Measurements from ENCODE around the gene ZNF385C.

The ZNF385C gene

GRCh38 chr17:42120770-42121769, 22.8 kb upstream of the ZNF385C start, which contains the start of gene KAT2A:
TSS of gene KAT2A (minus strand) at chr17:42121367. CDS start at chr17:42121304, 63 bp downstream.
- H3K4me1 ChIP-seq (ENCODE audit: control insufficient read depth, insufficient read depth, low read length) = peaks cover 6% of the 10 kb centered on the region
- H3K4me2 ChIP-seq (ENCODE audit: low read length) = peak within 1 kb of the TSS; percentile 80
- H3K4me3 ChIP-seq (ENCODE audit: low read length) = peak within 1 kb of the TSS; percentile 66
- no peaks in the 10 kb centered on the region for H3K9me3 ChIP-seq (replicated peaks; ENCODE audit: low read length)
- no peak within 1 kb of the TSS for H3K9ac ChIP-seq (ENCODE audit: low read depth, low read length)
- H3K36me3 ChIP-seq (ENCODE audit: insufficient read depth, low read length) = peaks cover 33% of the 10 kb centered on the region
- no peaks in the 10 kb centered on the region for H3K27me3 ChIP-seq (ENCODE audit: control insufficient read depth, insufficient read depth, low read length)

- H3K36me3 ChIP-seq (ENCODE audit: insufficient read depth, low read length) = peaks cover 27% of the 10 kb centered on the region
- peaks cover 6% of the 10 kb centered on the region for H3K4me1 ChIP-seq (ENCODE audit: control insufficient read depth, insufficient read depth, low read length)
- H3K9ac ChIP-seq (ENCODE audit: low read depth, low read length) = no peak overlapping the region
These were observed 22.0 kb upstream of the ZNF385C start for GRCh38 chr17:42120161-42120769.

GRCh38 chr17:42119301-42119700, 21.0 kb upstream of the ZNF385C start:
- Histone ChIP-seq H3K4me3 (ENCODE audit: low read length) (no peak overlapping the region), H3K27me3 (ENCODE audit: control insufficient read depth, insufficient read depth, low read length) (no peaks in the 10 kb centered on the region), H3K4me2 (ENCODE audit: low read length) (no peak overlapping the region), H3K36me3 (ENCODE audit: insufficient read depth, low read length) (peaks cover 19% of the 10 kb centered on the region), H3K9ac (ENCODE audit: low read depth, low read length) (no peak overlapping the region), H3K4me1 (ENCODE audit: control insufficient read depth, insufficient read depth, low read length) (peaks cover 6% of the 10 kb centered on the region), H3K9me3 (replicated peaks; ENCODE audit: low read length) (no peaks in the 10 kb centered on the region)

More at GRCh38 chr17:42120161-42120769, 22.0 kb upstream of the ZNF385C start:
- Histone ChIP-seq H3K4me2 (ENCODE audit: low read length) (peak overlapping the region; percentile 80), H3K27me3 (ENCODE audit: control insufficient read depth, insufficient read depth, low read length) (no peaks in the 10 kb centered on the region), H3K4me3 (ENCODE audit: low read length) (peak overlapping the region; percentile 66), H3K9me3 (replicated peaks; ENCODE audit: low read length) (no peaks in the 10 kb centered on the region)

DNA sequence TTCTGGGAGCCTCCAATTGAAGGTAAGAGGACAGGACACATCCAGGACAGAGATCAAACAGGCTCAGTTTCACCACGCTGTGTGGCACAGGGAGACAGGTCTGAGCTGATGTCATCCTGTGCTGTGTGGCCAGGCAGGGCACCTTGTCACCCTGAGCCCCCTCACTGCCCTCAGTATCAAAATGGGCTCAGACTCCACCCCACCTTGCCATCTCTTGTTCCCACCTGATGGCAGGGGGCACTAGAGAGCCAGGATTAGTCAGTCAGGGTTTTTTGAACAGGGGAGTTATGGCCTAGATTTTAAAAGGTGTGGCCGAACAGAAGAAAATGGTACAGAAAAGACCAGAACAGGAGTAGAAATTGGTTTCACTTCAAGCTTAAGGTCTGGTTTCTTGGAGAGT, 20.3 kb upstream of the ZNF385C start:
- Histone ChIP-seq H3K9me3 (replicated peaks; ENCODE audit: low read length) (no peaks in the 10 kb centered on the region), H3K4me1 (ENCODE audit: control insufficient read depth, insufficient read depth, low read length) (peaks cover 6% of the 10 kb centered on the region), H3K27me3 (ENCODE audit: control insufficient read depth, insufficient read depth, low read length) (no peaks in the 10 kb centered on the region)

GRCh38 chr17:42118126-42118510, 19.8 kb upstream of the ZNF385C start:
- Histone ChIP-seq H3K36me3 (ENCODE audit: insufficient read depth, low read length) (peaks cover 21% of the 10 kb centered on the region), H3K4me1 (ENCODE audit: control insufficient read depth, insufficient read depth, low read length) (peaks cover 8% of the 10 kb centered on the region), H3K4me3 (ENCODE audit: low read length) (no peak overlapping the region), H3K9me3 (replicated peaks; ENCODE audit: low read length) (no peaks in the 10 kb centered on the region), H3K4me2 (ENCODE audit: low read length) (no peak overlapping the region), H3K27me3 (ENCODE audit: control insufficient read depth, insufficient read depth, low read length) (no peaks in the 10 kb centered on the region), H3K9ac (ENCODE audit: low read depth, low read length) (no peak overlapping the region)

More for the DNA sequence above, 20.3 kb upstream of the ZNF385C start:
- H3K4me3 ChIP-seq (ENCODE audit: low read length) = no peak overlapping the region
- no peak overlapping the region for H3K4me2 ChIP-seq (ENCODE audit: low read length)
- H3K9ac ChIP-seq (ENCODE audit: low read depth, low read length) = no peak overlapping the region
- H3K36me3 ChIP-seq (ENCODE audit: insufficient read depth, low read length) = peaks cover 17% of the 10 kb centered on the region

DNA sequence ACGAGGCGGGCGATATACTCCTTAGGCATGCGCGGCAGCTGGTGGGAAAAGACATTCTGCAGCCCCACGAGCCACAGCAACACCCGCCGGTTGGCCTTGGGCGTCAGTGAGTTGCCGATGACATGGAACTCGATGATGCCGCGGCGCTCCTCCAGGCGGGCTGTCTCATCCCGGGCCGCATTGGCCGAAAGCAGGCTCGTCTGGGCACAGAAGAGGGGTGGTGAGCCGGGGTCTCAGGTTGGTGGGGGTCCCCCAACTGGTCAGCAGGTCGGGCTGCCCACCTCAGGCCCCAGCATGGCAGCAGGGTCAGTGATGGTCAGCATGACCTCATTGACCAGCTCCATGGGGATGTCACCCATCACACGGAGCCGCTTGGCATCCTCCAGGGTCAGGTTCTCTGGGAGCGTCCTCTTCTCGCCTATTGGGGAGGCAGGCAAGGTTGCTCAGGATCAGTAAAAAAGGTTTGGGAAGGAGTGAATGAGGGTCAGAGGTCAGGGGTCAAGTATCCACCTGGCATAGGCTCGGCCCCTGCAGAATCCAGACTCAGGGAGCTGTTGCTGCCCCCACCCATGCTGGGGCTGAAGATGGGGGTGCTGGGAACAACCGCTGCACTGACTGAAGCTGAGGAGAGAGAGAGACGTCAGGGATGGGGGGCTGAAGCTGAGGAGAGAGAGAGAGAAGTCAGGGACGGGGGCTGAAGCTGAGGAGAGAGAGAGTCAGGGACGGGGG, 19.3 kb upstream of the ZNF385C start:
- H3K36me3 ChIP-seq (ENCODE audit: insufficient read depth, low read length) = peaks cover 18% of the 10 kb centered on the region
- H3K9me3 ChIP-seq (replicated peaks; ENCODE audit: low read length) = no peaks in the 10 kb centered on the region
- H3K4me1 ChIP-seq (ENCODE audit: control insufficient read depth, insufficient read depth, low read length) = peaks cover 12% of the 10 kb centered on the region
- H3K4me3 ChIP-seq (ENCODE audit: low read length) = no peak overlapping the region
- H3K4me2 ChIP-seq (ENCODE audit: low read length) = no peak overlapping the region
- H3K9ac ChIP-seq (ENCODE audit: low read depth, low read length) = no peak overlapping the region
- H3K27me3 ChIP-seq (ENCODE audit: control insufficient read depth, insufficient read depth, low read length) = no peaks in the 10 kb centered on the region

DNA sequence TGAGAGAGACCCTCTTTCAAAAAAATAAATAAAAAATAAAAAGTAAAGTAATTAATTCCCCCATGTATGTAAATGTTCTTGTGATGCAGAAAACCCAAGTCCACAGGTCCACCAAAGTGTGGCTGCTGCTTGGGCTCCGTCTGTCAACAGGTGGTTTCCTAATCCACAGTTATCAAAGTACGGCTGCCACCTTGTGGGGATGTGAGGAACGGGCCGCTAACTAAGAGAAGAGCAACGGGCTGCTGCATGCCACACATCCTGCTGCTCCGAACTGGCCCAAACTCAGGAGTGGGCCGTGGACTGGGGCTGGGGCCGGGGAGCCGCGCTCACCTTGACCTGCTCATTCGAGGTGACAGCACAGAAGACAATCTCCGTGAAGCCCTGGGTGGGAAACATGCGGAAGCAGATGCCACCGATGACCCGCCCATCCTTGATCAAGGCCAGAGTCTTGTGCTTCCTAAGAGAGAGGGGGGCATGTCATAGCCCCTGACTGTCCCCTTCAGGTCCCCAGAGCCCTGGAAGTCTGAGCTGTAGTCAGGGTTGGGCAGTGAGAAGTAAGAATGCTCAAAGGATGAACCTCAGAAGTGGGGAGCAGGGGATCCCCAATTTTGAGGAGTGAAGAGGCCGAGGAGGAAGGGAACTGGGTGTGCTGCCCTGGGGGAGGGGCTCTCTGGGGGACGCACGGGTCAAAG, 18.6 kb upstream of the ZNF385C start:
- Histone ChIP-seq H3K4me3 (ENCODE audit: low read length) (no peak overlapping the region), H3K27me3 (ENCODE audit: control insufficient read depth, insufficient read depth, low read length) (no peaks in the 10 kb centered on the region), H3K4me1 (ENCODE audit: control insufficient read depth, insufficient read depth, low read length) (peaks cover 15% of the 10 kb centered on the region), H3K9ac (ENCODE audit: low read depth, low read length) (no peak overlapping the region), H3K4me2 (ENCODE audit: low read length) (no peak overlapping the region), H3K36me3 (ENCODE audit: insufficient read depth, low read length) (peaks cover 18% of the 10 kb centered on the region), H3K9me3 (replicated peaks; ENCODE audit: low read length) (no peaks in the 10 kb centered on the region)

DNA sequence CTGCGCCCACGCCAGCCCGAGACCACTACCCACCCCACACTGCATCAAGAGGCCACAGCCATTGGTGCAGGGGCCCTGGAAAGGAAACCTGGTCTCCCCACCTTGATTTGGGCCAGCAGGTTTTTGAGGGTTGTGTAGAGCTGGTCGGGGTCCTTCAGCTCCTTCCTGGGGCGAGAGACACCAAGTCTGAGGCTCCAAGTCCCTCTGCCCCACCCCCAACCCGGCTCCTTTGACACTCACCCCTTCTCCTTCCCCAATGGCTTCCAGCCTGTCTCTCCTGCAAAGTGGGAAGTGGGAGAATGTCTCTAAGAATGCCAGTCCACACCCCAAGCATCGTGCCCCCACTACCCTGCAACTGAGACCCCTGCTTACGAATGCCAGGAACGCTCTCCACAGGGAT, 15.8 kb upstream of the ZNF385C start:
- Histone ChIP-seq H3K36me3 (ENCODE audit: insufficient read depth, low read length) (peaks cover 18% of the 10 kb centered on the region), H3K9me3 (replicated peaks; ENCODE audit: low read length) (no peaks in the 10 kb centered on the region), H3K4me1 (ENCODE audit: control insufficient read depth, insufficient read depth, low read length) (peaks cover 17% of the 10 kb centered on the region), H3K9ac (ENCODE audit: low read depth, low read length) (no peak overlapping the region), H3K4me2 (ENCODE audit: low read length) (no peak overlapping the region), H3K4me3 (ENCODE audit: low read length) (no peak overlapping the region), H3K27me3 (ENCODE audit: control insufficient read depth, insufficient read depth, low read length) (no peaks in the 10 kb centered on the region)

DNA sequence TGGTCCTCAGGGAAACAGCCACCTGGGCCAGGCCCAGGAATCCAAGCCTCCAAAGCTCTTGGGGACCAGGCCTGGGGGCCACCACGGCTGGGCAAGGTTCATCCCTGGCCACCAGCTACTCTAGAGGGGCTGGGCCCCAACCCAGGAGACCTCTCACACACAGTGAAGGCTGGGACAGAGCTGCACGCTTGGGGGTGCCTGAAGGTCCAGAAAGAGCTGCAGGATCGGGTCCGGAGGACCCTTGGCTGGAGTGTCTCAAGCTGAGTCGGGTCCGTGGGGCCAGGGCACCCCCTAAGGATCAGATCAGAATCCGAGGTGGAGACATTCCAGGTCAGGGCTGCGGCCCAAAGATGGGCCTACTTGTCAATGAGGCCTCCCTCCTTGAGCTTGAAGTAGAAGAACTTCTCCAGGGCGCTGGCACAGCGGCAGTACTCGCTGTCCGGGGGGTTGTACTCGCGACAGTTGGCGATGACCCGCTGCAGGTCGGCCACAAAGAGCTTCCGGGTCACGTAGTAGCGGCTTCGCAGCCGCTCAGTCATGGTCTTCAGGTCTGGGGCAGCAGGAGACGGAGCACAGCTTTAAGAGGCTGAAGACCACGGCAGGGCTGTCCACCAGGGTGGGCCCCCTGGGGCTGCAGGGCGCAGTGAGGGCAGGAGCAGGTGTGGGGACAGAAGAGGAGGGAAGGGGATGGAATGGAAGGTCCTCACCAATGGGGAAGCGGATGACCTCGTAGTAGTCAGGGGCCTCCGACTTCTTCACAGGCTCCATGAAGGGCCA, 15.2 kb upstream of the ZNF385C start:
- H3K4me3 ChIP-seq (ENCODE audit: low read length) = no peak overlapping the region
- peak overlapping the region; percentile 77 for H3K9ac ChIP-seq (ENCODE audit: low read depth, low read length)

GRCh38 chr17:42112552-42113176, 14.4 kb upstream of the ZNF385C start, which contains the start of gene DHX58:
TSS of gene DHX58 (minus strand) at chr17:42112714. CDS start at chr17:42111892, 822 bp downstream.
- Histone ChIP-seq H3K9me3 (replicated peaks; ENCODE audit: low read length) (no peaks in the 10 kb centered on the region), H3K9ac (ENCODE audit: low read depth, low read length) (peak within 1 kb of the TSS; percentile 77)

More for the DNA sequence above, 15.2 kb upstream of the ZNF385C start:
- Histone ChIP-seq H3K4me2 (ENCODE audit: low read length) (peak overlapping the region; percentile 91), H3K4me1 (ENCODE audit: control insufficient read depth, insufficient read depth, low read length) (peaks cover 17% of the 10 kb centered on the region), H3K9me3 (replicated peaks; ENCODE audit: low read length) (no peaks in the 10 kb centered on the region), H3K36me3 (ENCODE audit: insufficient read depth, low read length) (peaks cover 17% of the 10 kb centered on the region), H3K27me3 (ENCODE audit: control insufficient read depth, insufficient read depth, low read length) (no peaks in the 10 kb centered on the region)

More at GRCh38 chr17:42112552-42113176, 14.4 kb upstream of the ZNF385C start, which contains the start of gene DHX58:
- peaks cover 14% of the 10 kb centered on the region for H3K36me3 ChIP-seq (ENCODE audit: insufficient read depth, low read length)
- peak within 1 kb of the TSS; percentile 91 for H3K4me2 ChIP-seq (ENCODE audit: low read length)
- H3K27me3 ChIP-seq (ENCODE audit: control insufficient read depth, insufficient read depth, low read length) = no peaks in the 10 kb centered on the region
- H3K4me3 ChIP-seq (ENCODE audit: low read length) = peak within 1 kb of the TSS; percentile 73
- H3K4me1 ChIP-seq (ENCODE audit: control insufficient read depth, insufficient read depth, low read length) = peaks cover 17% of the 10 kb centered on the region

All from skeletal muscle satellite cell (primary cell).